GM18868 (cell line): ENCODE data around the gene PNKD.

Experiments used
- ATAC-seq: cut with Tn5 transposase; IDR thresholded peaks from one replicate; pipeline ENCODE4 v1.9.1; 2021; ENCODE audit warnings: mild to moderate bottlenecking, moderate library complexity; ENCODE audit not compliant: unreplicated experiment

The PNKD gene

DNA sequence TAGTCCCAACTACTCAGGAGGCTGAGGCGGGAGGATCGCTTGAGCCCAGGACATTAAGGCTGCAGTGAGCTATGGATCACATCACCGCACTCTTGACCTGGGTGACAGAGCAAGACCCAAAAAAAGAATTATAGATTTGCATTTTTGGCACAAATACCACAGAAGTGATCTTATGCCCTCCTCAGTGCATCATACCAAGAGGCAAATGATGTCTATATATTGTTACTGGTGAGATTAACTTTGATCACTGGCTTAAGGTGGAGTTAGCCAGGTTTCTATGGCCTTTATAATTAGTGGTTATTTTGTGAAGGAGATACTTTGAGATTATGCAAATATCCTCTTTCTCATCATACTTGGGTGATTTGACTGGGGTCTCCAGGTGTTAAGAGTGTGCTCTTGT is 64.2 kb downstream of the PNKD start:
- no peak for ATAC-seq

DNA sequence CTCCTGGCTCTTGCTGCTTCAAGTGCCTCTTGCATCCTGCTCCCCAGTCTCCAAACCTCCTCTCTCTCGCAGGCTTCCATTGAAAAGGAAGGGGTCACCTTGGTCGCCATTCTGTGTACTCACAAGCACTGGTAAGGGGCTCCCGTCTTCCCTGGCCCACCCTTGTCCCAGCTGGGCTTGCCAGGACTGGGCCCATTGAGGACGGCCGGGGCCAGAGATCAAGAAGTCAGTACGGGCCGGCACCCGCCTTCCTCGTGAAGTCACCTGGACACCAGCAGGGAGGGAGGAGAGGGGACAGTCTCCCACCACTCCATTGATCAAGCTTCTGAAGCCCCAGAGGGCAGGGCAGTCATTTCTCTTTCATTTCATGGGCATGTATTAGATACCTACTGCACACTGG is 70.3 kb downstream of the PNKD start:
- no peak for ATAC-seq

DNA sequence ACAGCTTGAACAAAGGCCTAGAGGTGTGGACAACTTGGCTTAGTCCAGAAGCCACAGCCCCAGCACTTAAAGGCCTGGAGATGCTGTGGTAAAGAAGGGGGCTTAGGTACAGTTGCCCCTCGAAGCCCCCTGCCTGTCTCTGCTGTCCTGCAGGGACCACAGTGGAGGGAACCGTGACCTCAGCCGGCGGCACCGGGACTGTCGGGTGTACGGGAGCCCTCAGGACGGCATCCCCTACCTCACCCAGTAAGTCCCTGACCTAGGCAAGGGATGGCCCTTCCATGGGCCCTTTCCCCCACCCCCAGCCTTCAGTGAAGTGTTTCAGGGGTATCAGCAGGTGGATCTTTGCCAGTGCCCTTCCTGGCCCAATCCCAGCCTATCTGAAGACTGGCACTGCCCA is 71.1 kb downstream of the PNKD start:
- no peak for ATAC-seq

DNA sequence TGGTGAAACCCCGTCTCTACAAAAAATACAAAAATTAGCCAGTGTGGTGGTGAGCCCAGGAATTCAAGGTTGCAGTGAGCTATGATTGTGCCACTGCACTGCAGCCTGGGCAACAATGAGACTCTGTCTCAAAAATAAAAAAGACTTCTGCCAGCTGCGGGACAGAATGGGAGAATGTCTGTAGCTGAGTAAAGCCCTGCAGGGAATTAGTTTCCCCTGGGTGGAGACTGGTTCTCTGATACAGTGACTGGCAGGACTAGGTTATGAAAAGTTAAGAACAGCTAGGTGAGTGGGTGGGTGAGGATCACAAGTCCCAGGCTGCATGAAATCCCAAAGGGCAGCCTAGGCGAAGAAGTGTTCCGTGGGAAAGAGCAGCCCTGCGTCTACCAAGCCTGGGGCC is 72.5 kb downstream of the PNKD start:
- ATAC-seq: no peak

DNA sequence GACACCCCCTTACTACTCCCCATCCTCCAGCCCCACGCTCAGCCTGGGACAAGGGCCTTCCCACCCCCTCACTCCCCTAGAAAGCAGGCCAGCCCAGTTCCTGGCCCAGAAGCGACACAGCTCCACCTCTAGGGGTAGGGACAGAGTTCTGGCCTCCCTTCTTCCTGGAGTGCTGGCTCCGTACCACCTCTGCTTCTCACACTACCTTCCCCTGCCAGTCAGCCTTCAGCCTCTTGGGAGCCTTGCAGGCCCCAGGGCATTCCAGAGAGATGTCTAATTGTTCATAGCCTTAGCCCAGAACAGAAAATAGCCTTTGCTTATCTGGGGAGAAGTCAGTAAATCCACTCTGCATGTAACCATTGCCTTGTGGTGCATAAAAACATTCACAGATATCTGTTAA is 73.3 kb downstream of the PNKD start:
- ATAC-seq: no peak

DNA sequence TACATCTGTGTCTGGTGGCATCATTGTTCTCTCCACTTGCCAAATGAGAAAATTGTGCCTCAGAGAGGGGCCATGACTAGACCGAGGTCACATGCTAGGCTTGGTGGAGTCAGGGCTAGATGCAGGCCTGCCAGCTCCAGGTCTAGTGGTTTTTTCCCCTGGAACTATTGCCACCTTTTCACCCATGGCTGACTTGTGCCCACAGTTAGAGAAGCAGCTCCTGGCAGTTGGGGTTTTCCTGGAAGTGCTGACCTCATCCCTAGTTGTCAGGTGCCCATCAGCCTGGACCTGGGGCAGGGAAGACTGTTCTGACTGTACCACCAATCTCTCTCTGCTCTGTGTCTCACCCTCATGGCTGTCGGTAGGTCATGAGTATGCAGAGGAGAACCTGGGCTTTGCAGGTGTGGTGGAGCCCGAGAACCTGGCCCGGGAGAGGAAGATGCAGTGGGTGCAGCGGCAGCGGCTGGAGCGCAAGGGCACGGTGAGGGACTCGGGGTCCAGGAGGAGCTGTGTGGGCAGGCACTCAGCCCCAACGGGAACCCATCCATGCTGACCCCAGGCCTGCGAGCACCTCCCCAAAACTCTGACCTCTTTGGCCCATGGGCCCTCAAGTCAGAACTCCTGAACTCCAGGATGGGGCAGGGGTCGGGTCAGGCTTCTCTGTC is 73.9 kb downstream of the PNKD start:
- ATAC-seq: no peak

DNA sequence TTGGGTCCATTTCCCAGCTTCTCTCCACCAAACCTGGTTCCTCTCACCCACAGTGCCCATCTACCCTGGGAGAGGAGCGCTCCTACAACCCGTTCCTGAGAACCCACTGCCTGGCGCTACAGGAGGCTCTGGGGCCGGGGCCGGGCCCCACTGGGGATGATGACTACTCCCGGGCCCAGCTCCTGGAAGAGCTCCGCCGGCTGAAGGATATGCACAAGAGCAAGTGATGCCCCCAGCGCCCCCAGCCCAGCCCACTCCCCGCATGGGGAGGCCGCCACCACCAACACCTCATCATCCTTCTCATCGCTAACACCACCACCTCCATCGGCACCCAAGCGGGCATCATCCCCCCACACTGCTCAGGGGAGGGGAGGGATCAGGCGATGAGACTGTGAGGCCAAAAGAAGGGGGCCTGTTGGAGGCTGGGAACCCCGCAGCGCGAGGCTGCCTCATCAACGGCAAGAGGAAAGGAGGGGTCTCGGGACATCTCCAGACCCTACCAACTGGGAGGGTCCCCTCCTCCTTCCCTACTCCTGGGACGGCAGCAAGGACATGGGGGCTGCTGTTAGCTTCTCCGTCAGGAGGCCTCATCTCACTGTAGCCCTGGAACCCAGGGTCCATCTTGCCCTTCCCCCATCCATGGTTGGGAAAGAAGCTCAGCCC is 74.6 kb downstream of the PNKD start:
- no peak for ATAC-seq

DNA sequence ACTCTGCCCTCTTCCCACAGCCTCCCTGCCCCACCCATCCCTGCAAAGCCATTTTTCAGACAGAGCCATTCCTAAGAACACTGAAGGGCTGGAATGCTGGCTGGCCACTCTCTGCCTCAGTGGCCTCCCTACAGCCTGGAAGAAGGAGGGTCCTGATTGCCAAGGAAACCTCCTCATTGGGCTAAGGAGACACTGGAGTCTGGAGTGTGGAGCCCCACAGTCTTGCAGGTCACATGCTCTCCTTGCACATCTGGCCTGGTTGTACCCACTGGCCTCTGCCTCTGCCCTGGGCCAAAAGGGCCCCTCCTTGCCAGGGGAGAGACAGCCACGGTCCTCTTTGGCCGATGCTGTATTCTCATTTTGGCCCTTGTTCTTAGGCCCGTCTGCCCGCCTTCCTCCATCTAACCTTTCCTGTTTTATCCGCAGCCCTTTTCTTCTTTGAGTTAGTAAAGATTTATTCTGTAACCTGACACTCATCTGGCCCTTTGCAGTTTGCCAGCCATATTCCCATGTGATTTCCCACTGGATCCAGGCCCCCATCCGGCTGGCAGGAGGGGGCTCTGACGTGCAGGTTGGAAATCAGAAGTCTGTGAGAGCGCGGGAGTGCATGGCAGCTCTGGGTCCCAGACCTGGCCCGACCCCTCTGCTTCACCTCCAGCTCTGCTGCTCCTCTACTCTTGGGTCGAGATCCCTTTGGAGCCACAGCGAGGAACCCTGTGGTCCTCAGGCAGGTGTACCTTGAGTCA is 75.3 kb downstream of the PNKD start:
- no peak for ATAC-seq

DNA sequence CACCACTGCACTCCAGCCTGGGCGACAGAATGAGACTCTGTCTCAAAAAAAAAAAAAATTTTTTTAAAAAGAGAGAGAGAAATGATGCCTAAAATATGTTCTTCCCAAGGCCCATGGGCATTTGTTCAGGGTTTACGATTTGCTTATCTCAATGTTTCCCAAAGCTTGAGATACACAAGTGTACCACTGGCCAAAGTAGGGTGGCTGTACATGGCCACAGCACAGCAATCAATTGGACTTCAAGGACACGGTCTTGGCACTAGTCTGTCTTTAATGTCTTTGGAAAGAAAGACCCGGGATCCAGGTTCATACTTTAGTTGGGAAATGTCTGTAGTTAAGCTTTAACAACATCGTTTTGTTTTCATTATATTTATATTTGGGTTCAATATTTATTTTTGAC is 76.9 kb downstream of the PNKD start:
- ATAC-seq: no peak

DNA sequence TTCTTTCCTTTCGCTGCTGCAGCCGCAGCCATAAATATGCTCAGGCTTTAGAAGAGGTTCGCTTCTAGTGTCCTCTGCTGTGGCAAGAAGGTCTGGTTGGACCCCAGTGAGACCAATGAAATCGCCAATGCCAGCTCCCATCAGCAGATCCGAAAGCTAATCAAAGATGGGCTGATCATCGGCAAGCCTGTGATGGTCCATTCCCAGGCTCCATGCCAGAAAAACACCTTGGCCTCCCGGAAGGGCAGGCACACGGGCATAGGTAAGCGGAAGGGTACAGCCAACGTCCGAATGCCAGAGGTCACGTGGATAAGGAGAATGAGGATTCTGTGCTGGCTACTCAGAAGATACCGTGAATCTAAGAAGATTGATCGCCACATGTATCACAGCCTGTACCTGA is 83.7 kb downstream of the PNKD start:
- ATAC-seq: no peak

DNA sequence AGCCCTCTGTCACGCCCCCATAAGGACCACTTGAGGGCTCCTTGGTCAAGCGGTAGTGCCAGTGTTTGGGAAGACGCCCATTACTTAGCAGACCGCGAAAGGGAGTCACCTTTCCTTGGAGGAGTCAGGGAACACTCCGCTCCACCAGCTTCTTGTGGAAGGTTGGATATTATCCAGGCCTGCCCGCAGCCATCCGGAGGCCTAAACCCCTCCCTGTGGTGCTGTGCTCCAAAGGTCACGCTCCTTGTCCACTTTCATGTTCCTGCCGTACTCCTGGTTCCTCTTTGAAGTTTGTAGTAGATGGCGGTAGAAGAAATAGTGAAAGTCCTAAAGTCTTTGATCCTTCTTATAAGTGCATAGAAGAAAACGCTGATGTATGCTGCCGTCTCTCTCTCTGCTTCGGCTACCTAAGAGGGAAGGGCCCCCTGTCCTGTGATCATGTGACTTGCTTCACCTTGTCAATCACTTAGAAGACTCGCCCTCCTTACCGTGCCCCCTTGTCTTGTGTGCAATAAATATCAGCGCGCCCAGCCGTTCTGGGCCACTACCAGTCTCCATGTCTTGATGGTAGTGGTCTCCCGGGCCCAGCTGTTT is 84.6 kb downstream of the PNKD start:
- no peak for ATAC-seq

DNA sequence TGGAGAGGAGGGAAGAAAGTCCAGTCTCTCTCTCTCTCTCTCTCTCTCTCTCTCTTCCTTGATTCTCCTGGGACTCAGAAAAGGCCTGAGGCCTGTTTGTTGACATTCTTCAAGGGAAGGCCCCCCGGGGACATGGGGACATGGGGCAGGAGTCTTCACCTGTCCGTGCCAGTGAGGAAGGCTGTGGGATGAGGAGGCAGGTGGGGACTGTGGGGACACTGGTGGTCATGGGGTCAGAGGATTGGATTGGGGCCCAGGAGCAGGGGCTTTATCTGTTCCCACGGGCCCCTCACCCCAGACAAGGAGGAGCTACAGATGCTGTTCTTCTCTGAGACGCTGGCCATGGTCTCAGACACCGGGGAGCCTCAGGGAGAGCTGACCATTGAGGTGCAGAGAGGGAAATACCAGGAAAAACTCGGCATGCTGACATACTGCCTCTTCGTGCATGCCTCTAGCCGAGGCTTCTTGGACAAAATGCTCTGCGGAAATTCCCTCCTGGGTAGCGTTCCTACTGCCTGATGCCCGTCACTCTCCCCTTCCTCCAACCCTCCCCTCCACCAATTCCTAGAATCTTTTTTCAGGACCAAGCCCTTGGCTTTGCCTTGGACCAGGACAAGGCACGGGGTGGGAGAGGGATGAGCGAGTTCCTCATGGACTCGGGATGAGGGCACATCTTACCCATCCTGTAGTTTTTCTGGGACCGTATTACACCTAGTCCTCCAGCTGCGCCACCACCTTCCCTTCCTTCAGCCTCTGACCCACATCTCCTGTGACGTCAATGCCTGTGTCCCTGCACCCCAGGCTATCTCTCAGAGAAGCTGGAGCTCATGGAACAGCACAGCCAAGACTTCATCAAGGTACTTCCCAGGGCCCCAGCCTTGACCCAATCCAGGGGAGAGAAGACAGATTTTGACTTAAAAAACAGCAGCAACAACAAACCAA is 87.2 kb downstream of the PNKD start:
- ATAC-seq: no peak

DNA sequence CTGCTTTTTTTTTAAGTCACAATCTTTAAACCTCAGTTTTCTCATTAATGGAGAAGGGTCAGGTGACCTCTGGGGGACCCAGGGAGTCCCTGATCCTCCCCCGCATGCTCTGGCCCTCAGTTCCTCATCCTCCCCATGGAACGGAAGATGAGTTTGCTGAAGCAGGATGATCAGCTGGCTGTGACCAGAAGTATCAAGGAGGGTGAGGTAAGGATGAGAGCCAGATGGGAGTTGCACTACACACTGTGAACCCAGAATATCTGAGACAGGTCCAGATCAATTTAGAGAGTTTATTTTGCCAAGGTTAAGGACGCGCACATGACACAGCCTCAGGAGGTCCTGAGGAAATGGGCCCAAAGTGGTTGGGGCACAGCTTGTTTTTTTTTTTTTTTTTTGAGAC is 90.1 kb downstream of the PNKD start:
- no peak for ATAC-seq

DNA sequence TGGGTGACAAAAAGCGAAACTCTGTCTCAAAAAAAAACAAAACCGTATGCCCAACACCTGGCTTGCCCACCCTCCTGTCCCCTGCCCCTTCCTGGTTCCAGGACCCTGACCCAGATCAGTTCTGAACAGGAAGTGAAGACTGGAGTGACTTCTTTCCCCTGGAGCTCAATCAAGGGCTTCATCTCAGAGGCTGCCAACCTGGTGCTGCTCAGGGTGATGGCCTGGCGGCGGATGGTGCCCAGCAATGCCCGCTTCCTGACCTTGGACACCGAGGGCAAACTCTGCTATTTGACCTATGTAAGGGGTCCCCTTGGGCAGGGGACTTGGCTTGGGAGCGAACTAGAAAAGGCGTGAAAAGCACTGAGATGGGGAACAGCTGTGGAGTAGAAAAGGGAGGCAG is 92.3 kb downstream of the PNKD start:
- ATAC-seq: no peak

DNA sequence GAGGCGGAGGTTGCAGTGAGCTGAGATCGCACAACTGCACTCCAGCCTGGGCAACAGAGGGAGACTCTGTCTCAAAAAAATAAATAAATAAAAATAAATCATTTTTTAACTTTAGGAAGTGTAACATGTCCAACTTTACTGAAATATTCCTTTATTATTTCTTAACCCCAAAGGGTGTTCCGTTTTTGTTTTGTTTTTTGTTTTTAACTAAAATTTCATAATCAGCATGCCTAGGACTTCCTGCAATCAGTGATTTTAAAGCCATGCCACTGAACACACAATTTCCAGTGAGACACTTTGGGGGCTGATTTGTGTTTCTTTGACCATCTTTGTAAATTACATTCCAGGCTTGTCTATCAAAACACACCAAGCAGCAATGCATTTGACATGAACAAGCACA is 93.4 kb downstream of the PNKD start:
- ATAC-seq: no peak

DNA sequence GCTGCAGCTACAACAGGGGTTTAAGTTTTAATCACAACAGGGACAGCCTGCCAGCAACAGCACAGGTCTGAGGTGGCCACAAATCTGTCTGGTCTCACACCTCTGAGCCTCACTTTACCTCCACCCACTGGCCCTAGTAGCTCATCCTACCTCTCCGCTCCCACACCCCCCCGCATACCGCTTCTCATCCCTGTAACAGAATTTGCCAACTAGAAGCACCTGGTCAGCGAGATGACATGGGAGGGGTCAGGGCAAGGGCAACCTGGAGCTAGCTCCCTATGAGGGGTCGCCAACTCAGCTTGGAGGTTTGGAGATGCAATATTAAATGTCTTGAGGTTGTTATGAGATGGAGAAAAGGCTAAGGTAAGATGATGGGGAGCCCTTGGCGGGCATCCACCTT is 93.9 kb downstream of the PNKD start:
- ATAC-seq: no peak

DNA sequence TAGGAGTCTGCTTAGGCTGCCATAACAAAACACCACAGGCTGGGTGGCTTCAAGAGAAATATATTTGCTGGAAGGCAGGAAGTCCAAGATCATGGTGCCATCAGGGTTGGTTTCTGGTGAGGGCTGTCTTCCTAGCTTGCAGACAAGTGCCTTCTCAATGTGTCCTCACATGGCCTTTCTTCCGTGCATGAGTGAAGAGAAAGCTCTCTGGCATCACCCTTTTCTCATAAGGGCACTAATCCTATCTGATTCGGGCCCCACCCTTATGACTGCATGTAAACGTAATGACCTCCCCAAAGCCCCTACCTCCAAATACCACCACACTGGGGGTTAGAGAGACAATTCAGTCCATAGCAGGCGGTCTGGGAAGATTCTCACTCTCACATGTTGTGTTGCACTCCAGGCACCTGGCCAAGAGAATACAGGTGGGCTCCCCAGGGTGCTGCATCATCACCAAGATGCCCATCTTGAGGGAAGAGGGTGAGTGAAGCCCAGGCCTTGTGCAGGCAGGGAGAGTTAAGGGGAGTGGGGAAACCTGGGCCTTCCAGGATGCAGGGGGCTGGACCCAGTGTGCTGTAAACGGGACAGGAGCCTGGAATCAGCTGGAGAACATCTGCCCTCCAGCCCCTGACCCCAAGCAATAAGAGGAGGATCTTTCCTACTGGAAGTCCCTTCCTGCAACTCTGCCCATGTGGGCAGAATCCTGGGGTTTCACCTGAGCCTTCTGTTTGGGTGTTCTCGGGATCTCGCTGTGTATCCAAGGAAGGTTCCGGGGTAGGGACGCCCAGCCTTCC is 96.5 kb downstream of the PNKD start:
- no peak for ATAC-seq

DNA sequence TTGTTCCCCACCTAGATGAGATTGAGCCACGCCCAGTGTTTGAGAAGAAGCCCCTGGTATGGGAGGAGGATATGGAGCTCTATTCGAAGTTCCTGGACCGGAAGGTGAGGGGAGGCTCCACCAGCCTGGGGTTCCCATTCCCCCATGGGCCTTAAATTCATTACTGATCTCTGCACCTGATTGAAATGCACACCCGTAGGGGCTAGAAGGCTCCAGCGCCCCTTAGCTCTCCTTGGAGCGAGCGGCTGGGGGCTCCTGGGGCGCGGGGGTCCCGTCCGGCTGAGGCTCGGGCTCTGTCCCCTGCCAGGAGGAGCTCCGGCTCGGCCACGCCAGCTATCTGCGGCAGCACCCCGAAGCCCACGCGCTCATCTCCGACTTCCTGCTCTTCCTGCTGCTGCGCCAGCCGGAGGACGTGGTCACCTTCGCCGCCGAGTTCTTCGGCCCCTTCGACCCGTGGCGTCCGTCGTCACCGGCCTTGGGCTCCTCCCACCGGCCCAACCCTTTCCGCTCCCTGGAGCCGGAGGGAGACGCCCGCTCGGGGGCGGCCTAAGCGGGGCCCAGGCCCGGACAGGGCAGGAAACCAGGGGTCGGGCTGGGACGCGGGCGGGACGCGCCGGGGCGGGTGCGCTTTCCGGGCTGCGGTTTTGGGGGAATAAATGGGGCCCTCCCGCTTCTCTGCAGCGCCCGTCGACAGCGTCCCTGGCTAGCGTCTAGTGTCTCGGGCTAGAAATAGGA is 97.3 kb downstream of the PNKD start:
- ATAC-seq: peak; percentile 93

DNA sequence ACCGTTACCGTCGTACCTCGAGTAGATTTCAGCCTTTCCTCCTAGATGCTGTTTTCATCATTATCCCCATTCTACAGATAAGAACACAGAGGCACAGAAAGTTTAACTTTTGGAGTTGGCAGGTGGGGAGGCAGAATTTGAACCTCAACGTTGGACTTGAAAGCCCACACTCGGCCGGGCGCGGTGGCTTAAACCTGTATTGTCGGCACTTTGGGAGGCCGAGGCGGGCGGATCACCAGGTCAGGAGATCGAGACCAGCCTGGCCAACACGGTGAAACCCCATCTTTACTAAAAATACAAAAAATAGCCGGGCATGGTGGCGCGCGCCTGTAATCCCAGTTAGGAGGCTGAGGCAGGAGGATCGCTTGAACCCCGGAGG is 97.8 kb downstream of the PNKD start:
- no peak for ATAC-seq
